ENCODE results near the gene FN3KRP.

The FN3KRP gene

DNA sequence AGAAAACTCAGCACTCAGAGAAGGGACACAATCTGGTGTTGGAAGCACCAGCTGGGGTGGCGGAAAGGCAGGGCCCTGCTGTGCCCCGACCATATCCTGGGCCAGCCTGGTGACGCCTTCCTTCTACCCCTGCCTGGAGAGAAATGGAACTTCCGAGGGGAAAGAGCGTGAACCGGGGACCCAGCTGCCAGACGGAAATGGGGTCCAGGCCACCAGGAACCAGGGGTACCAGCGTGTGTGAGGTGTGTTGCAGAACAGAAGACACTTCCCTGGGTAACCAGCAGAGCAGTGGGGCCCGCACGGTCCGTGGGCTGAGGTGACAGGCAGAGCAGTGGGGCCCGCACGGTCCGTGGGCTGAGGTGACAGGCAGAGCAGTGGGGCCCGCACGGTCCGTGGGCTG lies 24.8 kb upstream of the FN3KRP start:
- no peak overlapping the region for H3K4me3 ChIP-seq (ENCODE audit: low read depth, low read length)
- DNase-seq (ENCODE audit: low read depth), result no peak
- TF ChIP-seq, protein P1, sequence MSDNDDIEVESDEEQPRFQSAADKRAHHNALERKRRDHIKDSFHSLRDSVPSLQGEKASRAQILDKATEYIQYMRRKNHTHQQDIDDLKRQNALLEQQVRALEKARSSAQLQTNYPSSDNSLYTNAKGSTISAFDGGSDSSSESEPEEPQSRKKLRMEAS (IDR thresholded peaks at IDR 0.05; ENCODE audit: low read depth, low read length), result no peak

DNA sequence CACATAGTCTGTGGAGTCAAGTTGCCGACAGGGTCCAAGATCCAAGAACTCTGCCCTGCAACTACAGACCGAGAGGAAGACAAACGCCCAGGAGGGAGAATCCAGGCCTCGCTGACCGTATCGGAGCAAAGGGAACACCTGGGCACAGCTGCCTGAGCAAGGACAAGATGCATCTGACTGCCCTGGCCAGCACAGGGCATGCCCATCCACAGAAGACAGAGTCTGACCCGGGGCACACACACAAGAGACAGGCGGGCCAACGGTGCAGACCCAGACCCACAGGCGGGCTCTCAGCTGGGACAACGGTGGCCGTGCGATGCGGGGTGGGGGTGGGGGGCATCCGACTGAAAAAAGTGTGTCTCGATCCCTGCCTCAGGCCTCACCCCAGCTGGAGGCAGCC lies 24.2 kb upstream of the FN3KRP start:
- TF ChIP-seq, protein P1 (IDR thresholded peaks at IDR 0.05; ENCODE audit: low read depth, low read length), result no peak
- TF ChIP-seq POLR2A (IDR thresholded peaks at IDR 0.05; ENCODE audit: extremely low read depth, insufficient read length) (no peak), MYC (IDR thresholded peaks at IDR 0.05; ENCODE audit: low read depth, low read length) (no peak)
- TF ChIP-seq, protein P2, sequence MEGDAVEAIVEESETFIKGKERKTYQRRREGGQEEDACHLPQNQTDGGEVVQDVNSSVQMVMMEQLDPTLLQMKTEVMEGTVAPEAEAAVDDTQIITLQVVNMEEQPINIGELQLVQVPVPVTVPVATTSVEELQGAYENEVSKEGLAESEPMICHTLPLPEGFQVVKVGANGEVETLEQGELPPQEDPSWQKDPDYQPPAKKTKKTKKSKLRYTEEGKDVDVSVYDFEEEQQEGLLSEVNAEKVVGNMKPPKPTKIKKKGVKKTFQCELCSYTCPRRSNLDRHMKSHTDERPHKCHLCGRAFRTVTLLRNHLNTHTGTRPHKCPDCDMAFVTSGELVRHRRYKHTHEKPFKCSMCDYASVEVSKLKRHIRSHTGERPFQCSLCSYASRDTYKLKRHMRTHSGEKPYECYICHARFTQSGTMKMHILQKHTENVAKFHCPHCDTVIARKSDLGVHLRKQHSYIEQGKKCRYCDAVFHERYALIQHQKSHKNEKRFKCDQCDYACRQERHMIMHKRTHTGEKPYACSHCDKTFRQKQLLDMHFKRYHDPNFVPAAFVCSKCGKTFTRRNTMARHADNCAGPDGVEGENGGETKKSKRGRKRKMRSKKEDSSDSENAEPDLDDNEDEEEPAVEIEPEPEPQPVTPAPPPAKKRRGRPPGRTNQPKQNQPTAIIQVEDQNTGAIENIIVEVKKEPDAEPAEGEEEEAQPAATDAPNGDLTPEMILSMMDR (IDR thresholded peaks at IDR 0.05; ENCODE audit: low read depth, low read length), result no peak
- no peak for DNase-seq (ENCODE audit: low read depth)
- no peak overlapping the region for H3K4me3 ChIP-seq (ENCODE audit: low read depth, low read length)

DNA sequence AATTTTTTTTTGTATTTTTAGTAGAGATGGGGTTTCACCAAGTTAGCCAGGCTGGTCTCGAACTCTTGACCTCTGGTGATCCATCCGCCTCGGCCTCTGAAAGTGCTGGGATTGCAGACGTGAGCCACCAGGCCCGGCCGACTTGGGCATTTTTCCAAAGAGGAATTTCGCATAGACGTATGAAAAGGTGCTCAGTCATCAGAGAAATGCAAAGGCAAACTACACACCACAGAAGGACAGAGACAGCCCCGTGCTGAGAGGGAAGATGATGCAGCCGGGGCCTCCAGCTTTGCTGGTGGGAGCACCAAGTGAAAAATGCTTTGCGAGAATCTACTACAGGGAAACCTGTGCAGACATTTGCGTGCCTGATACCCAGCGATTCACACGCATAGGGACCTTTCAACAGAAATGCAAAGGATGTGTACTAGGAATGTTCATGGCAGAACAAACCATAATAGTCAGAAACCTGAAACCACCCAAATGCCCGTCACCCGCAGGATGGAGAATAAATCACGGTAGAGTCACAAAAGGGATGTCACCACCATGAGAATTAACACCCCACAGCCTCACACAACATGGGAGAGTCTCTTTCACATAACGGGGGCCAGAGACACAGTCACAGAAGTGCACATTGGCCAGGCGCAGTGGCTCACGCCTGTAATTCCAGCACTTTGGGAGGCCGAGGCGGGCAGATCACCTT lies 23.2 kb upstream of the FN3KRP start:
- DNase-seq (ENCODE audit: low read depth), result no peak
- no peak overlapping the region for H3K4me3 ChIP-seq (ENCODE audit: low read depth, low read length)
- TF ChIP-seq, protein P2 (IDR thresholded peaks at IDR 0.05; ENCODE audit: low read depth, low read length), result no peak
- TF ChIP-seq POLR2A (IDR thresholded peaks at IDR 0.05; ENCODE audit: extremely low read depth, insufficient read length), result no peak
- TF ChIP-seq MYC (IDR thresholded peaks at IDR 0.05; ENCODE audit: low read depth, low read length), result no peak
- TF ChIP-seq, protein P1 (IDR thresholded peaks at IDR 0.05; ENCODE audit: low read depth, low read length), result no peak

DNA sequence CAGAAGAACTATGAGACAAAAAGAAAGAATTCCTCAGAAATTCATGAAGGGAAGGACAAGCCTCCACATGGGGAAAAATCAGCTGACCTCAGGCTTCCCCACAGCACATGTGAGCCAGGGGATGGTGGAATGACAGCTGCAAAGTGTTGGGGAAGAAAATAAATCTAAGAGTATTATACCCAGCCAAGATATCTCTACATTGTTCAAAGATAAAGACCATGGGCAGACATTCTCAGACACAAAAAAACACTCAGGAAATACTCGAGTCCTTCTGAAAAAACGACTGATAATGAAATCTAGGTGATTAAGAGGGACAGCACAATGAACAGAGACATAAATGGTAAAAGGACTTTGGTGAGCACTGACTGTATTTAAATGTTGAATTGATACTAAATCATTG lies 21.9 kb upstream of the FN3KRP start:
- no peak overlapping the region for H3K4me3 ChIP-seq (ENCODE audit: low read depth, low read length)
- DNase-seq (ENCODE audit: low read depth), result no peak
- TF ChIP-seq MYC (IDR thresholded peaks at IDR 0.05; ENCODE audit: low read depth, low read length) (no peak), POLR2A (IDR thresholded peaks at IDR 0.05; ENCODE audit: extremely low read depth, insufficient read length) (no peak)
- TF ChIP-seq, protein P2 (IDR thresholded peaks at IDR 0.05; ENCODE audit: low read depth, low read length), result no peak
- TF ChIP-seq, protein P1 (IDR thresholded peaks at IDR 0.05; ENCODE audit: low read depth, low read length), result no peak

DNA sequence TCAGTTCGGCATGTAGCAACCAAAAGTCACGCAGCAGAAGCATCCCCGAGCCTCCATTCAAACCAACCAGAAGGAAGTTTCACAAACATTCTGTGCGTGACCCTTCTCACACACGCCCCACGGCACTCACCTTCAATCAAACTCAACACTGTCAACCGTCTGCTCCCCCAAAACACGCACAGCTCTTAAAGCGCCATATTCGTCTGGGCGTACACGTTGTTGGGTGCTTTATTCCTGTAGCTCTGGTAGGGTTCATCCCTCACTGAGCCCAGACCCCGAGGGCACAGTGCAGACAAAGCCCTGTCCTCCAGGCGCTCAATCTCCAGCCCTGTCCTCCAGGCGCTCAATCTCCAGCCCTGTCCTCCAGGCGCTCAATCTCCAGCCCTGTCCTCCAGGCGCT lies 20.2 kb upstream of the FN3KRP start:
- H3K4me3 ChIP-seq (ENCODE audit: low read depth, low read length), result no peak overlapping the region
- no peak for DNase-seq (ENCODE audit: low read depth)
- TF ChIP-seq MYC (IDR thresholded peaks at IDR 0.05; ENCODE audit: low read depth, low read length), result no peak
- TF ChIP-seq POLR2A (IDR thresholded peaks at IDR 0.05; ENCODE audit: extremely low read depth, insufficient read length), result no peak
- TF ChIP-seq, protein P2 (IDR thresholded peaks at IDR 0.05; ENCODE audit: low read depth, low read length), result no peak
- TF ChIP-seq, protein P1 (IDR thresholded peaks at IDR 0.05; ENCODE audit: low read depth, low read length), result no peak

DNA sequence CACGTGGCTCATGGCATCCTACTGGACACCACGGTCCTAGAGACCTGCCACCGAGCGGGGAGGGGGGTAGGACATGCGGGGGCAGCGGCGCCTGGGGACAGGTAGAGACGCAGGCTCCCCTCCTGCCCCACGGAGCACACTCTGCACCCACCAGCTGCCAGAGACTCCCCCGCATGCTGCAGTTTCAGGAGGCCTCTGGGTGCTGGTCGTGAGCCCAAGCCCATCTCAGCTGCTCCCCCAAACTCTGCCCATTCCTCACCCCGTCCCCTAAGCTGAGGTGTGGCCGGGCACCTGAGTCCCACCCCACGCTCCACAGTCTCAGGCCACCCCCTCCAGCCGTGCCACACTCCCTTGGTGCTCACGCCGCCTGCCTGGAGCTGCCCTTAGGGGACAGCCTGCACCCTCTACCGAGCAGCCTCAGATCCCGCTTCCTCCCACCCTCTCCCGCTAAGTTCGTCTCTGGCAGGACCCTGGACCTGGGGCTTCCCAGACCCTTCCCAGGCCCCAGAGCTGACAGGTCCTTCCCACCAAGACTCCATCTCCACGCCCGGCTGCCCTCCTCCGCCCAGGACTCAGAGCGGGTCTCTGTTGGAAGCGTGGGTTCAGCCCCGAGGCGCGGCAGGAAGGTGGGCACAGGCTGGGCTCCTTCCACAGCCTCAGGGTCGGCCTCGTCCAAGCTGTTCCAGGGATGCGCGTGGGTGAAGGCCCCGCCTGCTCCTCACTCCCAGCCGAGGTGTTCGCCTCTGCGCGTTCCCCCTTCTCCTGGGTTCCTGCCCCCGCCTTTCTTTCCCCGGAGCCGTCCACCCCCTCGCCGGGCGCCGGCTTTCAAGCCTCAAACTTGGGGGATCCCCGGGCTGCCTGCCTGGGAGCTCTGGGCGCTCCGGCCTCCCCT lies 19.3 kb upstream of the FN3KRP start:
- no peak for DNase-seq (ENCODE audit: low read depth)
- TF ChIP-seq, protein P1 (IDR thresholded peaks at IDR 0.05; ENCODE audit: low read depth, low read length), result no peak
- no peak for TF ChIP-seq POLR2A (IDR thresholded peaks at IDR 0.05; ENCODE audit: extremely low read depth, insufficient read length)
- H3K4me3 ChIP-seq (ENCODE audit: low read depth, low read length), result no peak overlapping the region
